Dermis blood vessel endothelial cell (primary cell): ENCODE measurements around the gene UVSSA. TPM values are rescaled to one million over a fixed set of nuclear protein-coding genes. Genes with fewer than 3 reads are reported as not detected.
"Not testable (repeated sequence)": the region's sequence is repeated elsewhere in the genome, so short reads cannot be mapped to it uniquely, and the experiment has no call there.

Source experiments
- DNase-seq: peaks from one replicate; pipeline ENCODE4 v3.0.0; 2010
- total RNA-seq: library from RNA; depleted of rRNA; stranded (reverse); fragments of >200 nt; gene quantifications from 2 replicates; pipeline ENCODE4 v1.2.3, GENCODE V29; 2014

UVSSA gene
- total RNA-seq, 1 donor from 2014 or later, result 6.1 TPM

DNA sequence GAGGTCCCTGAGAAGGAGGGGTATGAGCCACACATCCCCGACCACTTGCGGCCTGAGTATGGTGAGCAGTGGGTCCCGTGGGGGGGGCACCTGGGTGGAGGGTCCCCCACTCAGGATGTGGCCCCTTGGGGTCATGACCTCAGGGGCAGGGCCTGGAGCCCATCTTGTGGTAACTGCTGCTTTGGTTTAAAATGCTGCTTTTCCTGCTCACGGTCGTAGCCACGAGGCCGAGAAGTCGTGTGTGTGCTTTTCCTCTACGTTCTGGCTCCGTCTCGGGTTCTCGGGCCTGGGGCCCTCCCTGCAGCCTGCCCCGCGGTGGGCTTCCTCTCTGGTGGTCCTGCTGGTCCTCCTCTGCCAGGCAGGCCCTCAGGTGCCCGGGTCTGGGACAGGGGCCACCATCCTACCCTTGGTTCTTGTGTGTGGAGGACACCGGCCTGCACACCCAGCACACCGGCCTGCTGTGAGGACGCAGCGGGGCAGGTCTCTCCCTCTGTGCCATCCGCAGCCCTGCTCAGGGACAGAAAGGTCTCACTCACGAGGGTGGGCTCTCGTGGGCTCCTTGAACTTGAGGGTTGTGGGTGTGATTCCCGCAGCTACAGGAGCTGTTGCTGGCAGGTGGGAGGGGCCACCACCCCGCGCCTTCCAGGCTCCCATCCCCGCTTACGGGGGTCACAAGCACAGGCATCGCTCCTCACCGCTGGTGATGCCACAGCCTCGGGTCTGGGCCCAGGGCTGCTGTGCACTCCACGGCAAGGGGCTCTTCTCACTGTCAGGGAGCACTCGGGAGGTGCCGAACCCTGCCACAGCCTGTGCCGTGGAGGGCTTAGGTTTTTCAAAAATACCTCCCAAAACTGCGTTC is 19.6 kb downstream of the UVSSA start:
- DNase-seq, result no peak

- no peak for DNase-seq
Measured at GRCh38 chr4:1367230-1367935, 20.4 kb downstream of the UVSSA start.

DNA sequence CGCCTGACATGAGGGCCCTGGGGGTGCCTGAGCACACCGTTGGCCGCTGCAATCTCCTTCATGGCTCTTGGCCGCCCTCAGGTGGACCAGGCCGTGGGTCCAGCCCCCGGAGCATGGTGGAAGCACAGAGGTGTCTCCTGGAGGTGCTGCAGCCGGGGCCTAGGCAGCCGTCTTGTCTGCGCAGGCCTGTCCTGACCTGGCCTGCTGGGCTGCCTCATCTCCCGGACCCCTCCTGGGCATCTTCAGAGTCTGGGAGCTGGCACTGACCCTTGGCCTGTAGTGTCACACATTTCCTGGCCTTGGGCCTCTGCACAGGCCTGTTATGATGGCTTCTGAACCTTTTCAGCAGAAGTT is 20.9 kb downstream of the UVSSA start:
- DNase-seq, result no peak

DNA sequence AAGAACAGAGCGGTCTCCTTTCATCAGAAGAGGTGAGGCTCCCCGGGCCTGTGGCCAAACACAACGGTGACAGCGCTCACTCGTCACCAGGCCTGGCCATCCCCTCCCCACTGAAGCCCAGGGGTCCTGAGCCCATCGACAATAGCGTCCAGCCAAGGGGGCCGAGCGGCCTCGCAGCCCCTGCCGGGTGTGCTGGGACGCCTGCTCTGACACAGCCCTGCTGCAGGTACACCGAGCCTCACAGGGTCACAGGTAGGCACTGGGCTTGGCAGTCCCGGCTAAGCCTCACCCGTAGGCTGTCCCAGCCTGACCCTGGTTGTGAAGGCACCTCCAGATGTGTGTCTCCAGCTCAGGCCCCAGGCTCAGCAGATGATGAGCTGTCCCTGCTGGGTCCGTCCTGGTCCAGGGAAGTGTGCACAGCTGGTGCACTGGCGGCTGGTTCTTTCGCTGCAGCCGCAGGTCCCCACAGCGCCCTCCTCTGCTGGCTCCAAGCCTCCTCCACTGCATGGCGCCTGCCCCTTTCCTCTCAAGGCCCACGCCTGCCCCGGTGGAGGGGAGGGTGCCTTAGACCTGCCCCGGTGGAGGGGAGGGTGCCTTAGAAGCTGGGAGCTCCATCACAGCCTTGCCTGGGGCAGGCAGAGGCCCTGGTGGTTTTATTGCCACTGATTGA is 21.5 kb downstream of the UVSSA start:
- DNase-seq, result no peak

GRCh38 chr4:1369091-1369450 is 22.1 kb downstream of the UVSSA start:
- no peak for DNase-seq

GRCh38 chr4:1369479-1370079 is 22.6 kb downstream of the UVSSA start:
- DNase-seq, result no peak

- no peak for DNase-seq
Measured at GRCh38 chr4:1370321-1371124, 23.5 kb downstream of the UVSSA start.

DNA sequence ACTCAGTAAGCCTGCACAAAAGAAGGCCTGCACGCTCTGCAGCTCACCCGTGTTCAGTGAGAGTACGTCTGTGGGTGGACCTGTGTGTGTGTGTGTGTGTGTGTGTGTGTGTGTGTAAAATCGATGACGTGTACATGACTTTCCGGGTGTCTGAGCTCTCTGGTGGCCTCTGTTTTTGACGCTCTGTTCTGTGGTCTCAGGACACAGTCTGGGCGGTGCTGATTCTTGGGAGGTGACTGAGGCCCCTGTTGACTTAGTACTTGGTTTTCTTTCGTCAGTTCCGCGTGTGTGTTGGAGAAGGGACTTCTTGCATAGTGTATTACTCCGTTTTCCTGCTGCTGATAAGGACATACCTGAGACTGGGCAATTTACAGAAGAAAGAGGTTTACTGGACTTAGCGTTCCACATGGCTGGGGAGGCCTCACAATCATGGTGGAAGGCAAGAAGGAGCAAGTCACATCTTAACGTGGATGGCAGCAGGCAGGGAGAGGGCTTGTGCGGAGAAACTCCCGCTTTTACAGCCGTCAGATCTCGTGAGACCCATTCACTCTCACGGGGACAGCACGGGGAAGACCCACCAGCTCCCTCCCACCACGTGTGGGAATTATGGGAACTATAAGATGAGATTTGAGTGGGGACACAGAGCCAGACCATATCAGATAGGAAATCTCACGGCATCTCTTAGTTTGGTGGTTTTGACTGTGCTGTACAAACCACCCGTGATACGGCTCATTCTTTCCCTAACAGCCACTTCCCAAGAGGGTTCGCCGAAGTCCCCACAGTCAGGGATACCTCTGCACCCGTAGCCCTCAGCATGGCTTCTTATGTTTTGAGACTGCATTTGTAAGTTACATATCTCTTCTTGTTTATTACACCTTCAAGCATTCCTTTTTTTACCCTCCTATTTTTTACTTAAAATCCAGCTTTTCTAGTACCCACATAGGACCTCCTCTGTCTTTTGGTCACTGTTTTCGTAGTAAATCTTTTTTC is 24.5 kb downstream of the UVSSA start:
- no peak for DNase-seq

GRCh38 chr4:1372576-1372975 is 25.6 kb downstream of the UVSSA start:
- DNase-seq, result not testable (repeated sequence)

DNA sequence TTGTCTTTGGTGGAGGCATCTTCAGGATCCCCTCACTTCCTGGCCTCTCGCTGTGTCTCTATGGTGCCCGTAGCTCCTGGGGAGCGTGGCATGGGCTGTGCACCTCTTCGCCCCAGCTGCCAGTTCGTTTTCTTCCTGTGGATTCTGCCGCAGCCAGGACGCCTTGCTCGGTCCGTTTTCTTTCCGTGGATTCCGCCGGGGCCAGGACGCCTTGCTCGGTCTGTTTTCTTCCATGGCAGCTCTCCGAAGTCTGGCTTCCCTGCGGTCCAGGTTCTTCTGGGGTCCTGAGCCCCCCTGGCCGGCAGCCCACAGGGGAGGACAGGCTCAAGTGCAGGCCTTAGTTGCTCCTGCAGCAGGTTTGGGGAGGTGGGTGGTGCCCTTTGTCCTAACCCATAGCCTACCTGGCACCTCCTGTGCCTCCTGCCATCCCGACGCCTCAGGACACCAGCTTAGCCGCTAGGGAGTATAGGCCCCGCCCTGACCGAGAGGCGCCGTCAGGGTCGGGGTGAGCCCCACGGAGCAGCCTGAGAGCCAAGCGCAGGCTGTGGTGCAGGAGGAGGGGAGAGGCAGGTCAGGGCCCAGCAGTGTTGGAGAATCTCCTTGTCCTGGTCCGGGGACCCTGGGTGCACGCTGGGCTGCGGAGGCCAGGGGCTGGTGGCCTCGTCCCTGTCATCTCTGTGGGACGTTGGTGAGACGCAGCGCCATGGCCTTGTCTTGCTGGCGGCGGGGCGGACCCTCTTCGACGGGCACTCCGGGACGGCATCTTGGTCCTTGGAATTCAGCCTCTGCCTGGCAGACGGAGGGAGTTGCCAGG is 27.1 kb downstream of the UVSSA start:
- no peak for DNase-seq

- DNase-seq, result no peak
Measured at GRCh38 chr4:1374706-1375045, 27.7 kb downstream of the UVSSA start.

- no peak for DNase-seq
Measured at GRCh38 chr4:1375051-1375721, 28.2 kb downstream of the UVSSA start.

DNA sequence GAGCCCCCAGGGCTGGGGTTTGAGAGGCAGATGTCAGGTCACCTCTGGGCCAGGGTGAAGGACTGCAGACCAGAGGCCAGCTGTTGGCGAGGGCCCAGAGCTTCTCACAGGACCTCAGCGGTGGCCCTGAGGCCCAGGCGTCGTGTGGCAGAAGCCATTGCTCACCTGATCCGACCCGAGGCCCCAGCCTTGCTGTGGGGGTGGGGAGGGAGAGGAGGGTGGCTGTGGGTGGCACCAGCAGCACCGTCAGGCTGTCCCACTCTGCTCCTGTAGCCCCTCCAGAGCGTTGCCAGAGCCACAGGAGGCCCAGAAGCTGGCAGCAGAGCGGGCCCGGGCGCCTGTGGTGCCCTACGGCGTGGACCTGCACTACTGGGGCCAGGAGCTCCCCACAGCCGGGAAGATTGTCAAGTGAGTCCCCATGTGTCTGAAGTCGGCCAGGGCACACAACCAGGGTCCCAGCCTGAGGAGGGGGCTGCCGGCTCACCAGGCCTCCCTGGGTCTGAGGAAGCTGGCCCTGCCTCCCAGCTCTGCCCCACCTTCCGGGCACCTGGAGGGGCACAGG is 28.8 kb downstream of the UVSSA start:
- DNase-seq, result no peak

DNA sequence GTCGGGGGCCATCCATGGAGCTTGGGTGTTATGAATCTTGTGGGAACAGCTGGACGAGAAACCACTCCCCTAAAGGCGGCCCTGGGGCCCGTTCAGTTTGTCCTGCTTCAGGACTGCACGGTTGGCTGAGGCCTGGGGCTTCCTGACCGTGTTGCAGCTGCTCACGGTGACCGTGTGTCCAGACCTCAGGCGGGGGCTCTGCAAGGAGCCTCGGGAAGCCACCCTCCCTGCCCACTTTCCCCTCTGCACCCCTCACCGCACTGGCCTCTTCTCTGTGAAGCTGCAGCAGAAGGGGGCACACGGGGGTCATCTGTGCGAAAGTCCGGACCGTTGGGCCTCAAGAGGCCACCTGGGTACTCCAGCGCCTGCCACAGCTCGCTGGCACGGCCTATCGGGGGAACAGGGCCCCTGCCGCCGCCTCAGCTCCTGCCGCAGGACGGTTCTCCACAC is 29.4 kb downstream of the UVSSA start:
- DNase-seq, result no peak

DNA sequence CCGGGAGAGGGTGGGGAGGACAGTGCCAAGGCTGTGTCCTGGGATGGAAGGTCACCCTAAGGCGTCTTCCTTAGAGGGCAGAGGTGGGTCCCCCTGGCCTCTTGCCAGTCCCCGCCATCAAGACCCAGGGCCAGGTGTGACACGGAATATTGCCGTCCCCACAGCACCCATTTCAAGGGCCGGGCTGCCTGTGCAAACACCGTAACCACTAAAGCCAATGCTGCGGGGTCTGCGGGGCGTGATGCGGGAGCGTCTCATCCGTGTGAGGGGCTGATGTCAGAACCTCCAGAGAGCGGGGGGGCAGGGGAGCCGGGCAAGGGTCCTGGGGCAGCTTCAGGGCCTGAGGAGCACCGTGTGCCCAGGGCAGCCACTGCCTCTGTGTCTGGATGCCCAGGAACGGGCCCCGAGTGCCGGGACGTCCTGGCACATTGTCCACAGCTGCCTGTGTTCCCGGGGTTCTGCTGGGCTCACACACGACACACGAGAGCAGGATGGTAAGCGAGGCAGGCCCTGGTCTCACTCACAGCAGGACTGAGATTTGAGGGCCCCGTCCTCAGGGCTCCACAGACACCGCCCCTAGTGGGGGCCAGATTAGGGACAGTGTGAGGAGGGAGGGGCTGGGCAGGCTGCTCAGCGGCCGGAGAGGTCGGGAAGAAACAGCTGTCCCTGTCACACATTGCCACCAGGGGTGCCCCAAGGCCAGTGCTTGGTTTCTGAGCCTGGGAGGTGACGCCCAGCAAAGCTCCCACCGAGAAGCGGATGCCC is 30.0 kb downstream of the UVSSA start:
- DNase-seq, result no peak

DNA sequence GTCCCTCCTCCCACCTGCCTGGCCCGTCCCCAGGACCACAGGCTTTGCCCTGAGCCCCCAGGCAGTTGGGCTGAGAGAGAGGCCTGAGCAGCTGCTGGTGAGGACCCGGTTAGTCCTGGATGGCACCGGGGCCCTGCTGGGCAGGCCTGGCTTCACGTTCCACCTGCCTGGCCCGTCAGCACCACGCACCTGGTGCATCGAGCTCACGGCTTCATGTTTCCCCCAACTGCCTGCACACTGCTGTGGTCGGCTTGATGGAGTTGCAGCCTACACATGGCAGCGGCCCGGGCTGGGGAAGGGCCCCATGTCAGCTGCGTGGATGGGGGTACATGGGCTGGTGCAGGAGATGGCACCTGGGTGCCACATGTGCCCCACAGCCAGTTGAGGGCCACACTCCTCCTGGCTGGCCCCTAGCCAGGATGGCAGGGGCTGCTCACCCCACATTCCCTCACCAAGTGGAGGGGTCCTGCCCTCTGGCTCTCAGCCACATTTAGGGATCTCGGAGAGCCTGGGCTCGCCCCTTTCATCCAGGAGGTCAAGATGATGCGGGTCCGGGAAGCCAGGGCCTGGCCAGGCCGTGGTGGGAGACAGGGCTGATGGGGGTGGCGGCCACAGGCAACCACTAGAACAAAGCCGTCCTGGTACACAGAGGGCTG is 30.7 kb downstream of the UVSSA start:
- no peak for DNase-seq

- no peak for DNase-seq
Measured at GRCh38 chr4:1378559-1379231, 31.7 kb downstream of the UVSSA start.
